Measurements from ENCODE around the gene PLAU.
"Not testable (repeated sequence)": the region's sequence is repeated elsewhere in the genome, so short reads cannot be mapped to it uniquely, and the experiment has no call there.

The PLAU gene

DNA sequence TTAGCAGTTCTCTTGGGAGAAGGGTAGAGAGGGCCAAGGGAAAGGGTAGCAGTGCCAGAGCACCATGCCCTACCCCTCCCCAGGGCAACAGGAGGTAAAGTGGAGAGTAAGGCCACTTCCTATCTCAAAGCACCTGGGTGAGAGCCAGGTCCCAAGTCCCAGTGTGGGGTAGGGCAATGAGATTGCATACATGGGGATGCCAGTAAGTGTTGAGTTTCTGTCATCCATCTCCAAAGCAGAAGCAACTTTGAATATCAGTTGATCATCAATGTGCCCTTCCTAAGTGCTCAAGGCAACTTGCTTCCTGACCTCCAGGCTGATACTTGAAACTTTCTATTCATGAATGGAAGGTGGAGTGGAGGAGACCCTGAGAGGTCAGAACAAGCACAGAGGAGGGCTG is 34.4 kb upstream of the PLAU start:
- in situ Hi-C loops (cut with MboI; ENCODE audit: low sequenced_read_pairs), result no loop called here

DNA sequence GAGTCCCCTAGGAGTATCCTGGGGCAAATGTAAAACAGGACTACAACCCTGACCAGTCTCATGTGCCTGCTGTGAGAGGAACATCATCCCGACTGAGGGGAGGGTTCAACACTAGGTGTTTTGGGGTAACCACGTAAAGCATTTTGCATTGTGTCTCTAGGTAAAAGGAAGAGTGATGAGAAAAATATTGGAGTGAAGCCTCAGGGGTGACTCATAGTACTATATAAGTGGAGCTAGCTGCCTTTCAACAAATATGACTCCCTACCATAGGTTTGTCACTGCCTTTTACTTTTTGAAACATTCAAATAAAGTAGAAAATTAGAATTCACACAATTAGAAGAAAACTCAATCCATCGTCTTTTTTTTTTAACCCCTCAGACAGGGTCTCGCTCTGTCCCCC is 34.0 kb upstream of the PLAU start:
- in situ Hi-C loops (cut with MboI; ENCODE audit: low sequenced_read_pairs), result no loop called here

DNA sequence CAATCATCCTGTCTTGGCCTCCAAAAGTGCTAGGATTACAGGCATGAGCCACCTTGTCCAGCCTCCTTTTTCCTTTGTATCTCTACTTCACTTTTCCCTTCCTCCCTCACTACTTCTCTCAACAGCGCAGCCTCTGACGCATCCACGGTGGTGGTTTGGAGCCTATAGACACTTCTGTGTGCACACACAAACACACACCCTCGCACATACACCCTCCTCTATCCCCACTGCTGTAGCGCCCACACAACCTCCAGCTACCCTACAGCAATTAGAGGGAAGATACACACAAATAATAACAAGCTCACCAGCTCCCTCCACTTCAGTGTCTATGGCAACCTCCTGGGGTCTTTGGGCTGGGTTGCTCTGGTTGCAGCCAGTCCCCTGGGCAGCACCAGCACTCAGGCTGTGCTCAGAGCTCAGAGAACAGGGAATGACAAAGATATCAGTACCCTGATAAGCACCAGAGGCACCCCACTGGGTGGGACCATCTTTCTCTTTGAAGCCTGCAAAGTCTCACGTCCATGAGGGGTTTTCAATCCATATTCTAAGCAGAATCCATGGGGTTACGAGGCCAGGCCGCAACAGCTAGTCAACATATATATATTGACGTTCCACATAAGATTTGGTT is 33.3 kb upstream of the PLAU start:
- in situ Hi-C loops (cut with MboI; ENCODE audit: low sequenced_read_pairs), result no loop called here

DNA sequence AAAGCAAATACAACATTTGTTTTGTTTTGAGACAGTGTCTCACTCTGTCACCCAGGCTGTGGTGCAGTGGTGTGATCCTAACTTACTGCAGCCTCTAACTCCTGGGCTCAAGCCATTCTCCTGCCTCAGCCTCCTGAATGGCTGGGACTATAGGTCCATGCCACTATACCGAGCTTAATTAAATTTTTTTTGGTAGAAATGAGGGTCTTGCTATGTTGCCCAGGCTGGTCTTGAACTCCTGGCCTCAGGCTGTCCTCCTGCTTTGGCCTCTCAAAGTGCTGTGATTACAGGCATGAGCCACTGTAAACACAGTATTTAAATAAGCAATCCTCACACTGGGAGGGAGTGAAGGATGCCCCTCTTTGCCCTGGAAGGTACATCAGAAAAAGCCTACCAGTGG is 32.6 kb upstream of the PLAU start:
- in situ Hi-C loops (cut with MboI; ENCODE audit: low sequenced_read_pairs), result no loop called here

DNA sequence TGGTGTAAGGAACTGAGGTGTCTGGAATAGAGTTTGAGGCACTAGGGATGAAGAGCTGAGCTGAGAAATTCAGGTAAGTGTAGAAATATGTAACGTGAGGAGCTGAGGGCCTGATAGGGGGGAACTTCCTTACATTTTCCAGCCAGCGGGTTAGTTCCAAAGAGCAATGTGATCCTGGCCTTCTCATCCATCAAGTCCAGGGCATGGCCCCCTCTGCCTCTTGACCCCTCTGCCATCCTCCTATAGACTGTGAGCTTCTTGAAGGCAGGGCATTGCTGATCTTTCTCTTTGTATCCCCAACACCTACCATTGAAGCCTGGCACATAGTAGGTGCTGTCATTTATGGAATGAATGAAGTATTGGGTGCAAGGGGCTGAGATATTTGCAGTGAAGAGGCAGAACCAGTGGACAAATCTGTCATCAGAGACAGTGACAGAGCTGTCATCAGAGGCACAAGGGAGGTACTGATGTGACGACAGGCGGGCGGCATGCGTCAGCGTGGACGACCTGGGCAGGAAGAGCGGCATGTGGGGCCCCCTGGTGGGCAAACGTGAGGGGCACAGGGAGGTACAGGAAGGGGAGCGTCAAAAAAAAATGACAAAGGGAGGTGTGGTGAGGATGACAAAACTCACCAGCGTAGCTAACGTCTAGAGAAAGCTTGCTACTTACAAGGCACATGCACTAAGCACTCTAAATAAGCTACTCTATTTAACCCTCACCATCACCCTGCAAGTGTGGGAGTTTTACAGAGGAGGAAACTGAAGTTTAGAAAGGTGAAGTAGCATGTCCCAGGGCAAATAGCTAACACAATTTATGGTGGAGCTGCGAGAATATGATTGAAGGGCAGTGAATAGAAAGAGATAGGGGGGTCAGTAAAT is 31.4 kb upstream of the PLAU start:
- in situ Hi-C loops (cut with MboI; ENCODE audit: low sequenced_read_pairs), result loop anchor here (5.0 to 10.0 kb wide), 2 partner anchors 58 to 205 kb away; no protein-coding TSS in a partner anchor

DNA sequence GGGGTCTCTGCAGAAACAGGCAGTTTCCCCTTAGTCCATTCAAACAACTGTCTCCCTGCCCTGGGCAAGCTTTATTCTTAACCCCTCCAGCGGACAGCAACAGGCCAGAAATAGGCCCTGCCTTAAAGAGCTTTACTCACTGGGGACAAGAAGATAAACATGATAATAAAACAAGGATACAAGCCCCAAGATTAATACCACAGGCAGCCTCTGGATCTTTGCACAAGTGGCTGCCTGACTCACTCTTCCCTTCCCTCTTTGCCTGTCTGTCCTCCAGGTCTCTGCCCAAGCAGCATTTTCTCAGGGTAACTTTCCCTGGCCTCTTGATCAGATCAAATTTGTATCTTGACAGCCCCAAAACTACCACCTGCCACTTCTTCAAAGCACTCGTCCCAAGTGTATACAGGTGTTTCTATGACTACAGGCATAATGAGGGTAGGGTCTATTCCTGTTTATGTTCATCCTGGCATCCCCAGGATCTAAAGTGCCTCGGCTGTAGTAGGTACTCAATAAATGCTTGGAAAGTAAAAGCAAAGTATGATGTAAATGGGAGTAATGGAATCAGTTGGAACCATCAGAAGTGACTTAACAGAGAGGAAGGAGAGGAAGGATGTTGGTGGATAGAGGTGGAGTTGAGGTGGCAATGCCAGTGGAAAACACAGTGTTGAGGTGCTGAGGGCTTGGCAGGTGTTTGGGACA is 29.6 kb upstream of the PLAU start:
- in situ Hi-C loops (cut with MboI; ENCODE audit: low sequenced_read_pairs), result loop anchor here (5.0 to 10.0 kb wide), 2 partner anchors 56 to 203 kb away; no protein-coding TSS in a partner anchor

DNA sequence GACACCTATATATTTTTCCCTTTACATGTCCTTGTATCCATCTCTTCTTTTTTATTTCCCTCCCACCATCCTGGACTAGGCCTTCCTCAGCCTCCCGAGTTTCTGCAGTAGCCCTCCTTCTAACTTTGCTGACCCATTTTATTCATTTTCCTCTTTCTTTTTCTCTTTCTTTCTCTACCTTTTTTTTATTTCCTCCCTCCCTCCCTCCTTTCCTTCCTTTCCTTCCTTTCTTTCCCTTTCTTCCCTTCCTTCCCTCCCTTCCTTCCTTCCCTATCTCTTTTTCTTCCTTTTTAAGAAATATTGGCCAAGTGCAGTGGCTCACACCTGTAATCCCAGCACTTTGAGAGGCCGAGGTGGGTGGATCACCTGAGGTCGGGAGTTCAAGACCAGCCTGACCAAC is 26.9 kb upstream of the PLAU start:
- in situ Hi-C loops (cut with MboI; ENCODE audit: low sequenced_read_pairs), result loop anchor here (5.0 to 10.0 kb wide), 2 partner anchors 53 to 201 kb away; no protein-coding TSS in a partner anchor

DNA sequence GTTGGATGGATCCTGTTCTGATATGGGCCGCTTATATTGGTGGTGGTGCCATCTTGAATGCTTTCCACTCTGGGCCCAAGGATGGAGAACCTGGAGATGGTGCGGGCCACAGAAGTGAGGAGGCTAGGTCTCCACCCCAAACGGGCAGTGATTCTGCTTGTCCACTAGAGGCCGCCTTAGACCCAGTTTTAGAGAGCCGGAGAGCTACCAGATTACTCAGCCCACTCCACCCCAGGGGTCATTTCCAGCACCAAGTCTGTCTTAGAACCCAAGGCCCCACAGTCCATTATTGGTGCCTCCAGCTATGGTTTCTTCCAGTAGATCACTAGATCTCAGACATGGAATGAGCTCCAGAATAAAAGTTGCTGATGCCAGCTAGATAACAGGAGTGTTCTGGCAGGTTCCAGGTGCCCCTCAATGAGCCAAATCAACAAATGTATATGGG is 24.8 kb upstream of the PLAU start:
- in situ Hi-C loops (cut with MboI; ENCODE audit: low sequenced_read_pairs), result loop anchor here (10.0 kb wide), 1 partner anchor 199 kb away; no protein-coding TSS in a partner anchor

DNA sequence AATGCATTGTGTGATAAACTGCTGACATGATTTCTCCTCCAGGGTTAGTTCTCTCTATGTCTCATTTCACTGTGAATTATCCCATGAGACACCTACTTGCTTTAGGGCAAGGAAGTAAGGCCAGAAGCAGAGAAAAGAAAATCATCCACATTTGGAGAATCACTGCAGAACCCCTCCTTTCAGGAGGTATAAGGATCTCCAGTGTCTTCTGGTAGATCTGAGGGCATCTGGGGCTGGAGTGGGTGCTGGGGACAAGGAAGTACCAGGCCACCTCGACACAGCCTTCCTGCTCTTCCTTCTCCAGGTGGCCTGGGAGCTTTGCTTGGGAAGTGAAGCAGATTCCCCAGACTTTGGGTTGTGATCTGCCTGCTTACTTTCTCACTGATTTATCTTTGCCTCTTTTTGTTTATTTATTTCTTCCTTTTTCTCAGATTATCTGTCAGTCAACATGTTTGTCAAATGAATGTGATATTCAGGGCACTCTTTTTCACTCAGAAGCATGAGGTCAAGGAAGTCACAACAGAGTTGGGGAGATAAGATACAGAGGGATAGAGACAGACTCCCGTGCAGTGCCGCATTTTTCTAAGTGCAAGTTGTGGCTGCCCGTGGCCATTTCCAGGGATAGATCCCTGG is 24.2 kb upstream of the PLAU start:
- in situ Hi-C loops (cut with MboI; ENCODE audit: low sequenced_read_pairs), result loop anchor here (10.0 kb wide), 1 partner anchor 198 kb away; no protein-coding TSS in a partner anchor

DNA sequence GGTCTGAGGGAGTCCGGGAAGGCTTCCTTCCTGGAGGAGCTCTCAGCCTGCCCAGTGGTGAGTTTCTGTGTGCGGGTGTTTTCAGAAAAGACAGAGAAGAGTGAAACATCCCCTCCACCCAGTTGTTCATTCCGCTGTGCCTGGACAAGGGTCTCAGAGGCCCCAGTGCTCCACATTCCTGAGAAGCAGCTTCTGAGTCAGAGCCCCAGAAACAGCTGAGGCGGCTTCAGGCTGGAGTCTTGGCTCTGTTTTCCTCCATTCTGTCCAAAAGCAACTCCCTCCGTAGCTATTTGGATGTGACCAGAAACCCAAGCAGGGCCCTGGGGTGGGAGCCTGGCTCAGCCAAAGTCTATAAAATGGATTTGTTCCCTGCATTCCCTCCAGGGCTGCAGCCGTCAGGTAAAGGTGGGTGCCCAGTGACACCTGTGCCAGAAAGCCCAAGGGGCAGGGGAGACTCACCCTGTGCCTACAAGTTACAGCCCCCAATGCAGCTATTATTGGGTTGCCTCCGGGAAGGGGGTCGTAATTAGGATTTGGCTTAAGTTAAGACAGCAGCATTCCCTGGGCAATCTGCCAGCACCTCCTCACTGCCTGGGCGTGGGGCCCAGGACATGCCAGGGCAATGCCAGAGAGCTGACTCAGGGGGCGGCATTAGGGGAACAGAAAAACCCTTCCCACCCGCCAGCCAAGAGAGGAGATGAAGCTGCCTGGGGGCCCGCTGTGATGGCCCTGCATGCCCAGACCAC is 23.5 kb upstream of the PLAU start:
- in situ Hi-C loops (cut with MboI; ENCODE audit: low sequenced_read_pairs), result loop anchor here (10.0 kb wide), 1 partner anchor 197 kb away; no protein-coding TSS in a partner anchor

DNA sequence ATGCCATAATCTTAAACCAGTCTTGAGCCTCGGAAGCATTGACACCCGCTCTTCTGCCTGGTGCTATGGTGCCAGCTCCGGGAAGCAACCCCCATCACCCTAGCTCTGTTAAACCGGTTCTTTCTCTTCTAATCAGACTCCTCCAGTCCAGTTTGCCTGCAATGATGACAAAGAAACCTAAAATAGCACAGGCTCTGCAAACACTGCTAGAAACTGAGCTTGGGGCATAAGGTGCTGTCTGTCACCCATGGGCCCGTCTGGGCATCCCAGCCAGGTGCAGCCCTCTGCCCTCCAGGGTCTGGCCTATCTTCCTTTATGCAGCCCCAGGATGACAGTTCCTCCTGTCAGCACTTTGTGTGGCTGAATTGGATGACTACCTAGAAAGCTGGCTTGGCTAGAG is 22.4 kb upstream of the PLAU start:
- in situ Hi-C loops (cut with MboI; ENCODE audit: low sequenced_read_pairs), result loop anchor here (10.0 kb wide), 1 partner anchor 196 kb away; no protein-coding TSS in a partner anchor

DNA sequence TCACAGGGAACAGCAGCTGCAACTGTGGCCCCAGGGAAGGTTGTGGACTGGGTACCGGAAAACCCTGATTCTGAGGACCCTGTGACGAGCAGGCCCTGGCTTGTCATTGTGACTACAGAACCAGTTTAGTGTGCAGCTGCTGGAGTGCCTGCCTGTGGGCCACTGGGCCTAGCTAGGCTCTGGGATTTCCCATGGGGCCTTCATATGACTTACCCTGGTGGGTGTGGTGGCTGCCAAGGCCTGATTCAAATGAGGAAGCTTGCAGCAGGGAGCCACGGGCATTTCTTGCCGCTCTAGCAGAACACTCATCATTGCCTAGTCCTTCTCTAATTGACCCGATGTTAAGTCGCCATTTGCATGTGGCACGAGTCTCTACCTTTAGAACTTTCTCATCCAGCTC is 21.9 kb upstream of the PLAU start:
- in situ Hi-C loops (cut with MboI; ENCODE audit: low sequenced_read_pairs), result loop anchor here (10.0 kb wide), 1 partner anchor 196 kb away; no protein-coding TSS in a partner anchor

DNA sequence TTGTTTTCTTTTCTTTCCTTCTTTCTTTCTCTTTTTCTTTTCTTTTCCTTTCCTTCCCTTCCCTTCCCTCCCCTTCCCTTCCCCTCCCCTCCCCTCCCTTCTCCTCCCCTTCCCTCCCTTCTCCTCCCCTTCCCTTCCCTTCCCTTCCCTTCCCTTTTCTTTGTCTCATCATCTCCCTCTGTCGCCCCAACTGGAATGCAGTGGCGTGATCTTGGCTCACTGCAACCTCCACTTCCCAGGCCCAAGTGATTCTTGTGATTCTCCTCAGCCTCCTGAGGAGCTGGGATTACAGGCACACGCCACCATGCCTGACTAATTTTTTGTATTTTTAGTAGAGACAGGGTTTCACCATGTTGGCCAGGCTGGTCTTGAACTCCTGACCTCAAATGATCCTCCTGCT is 21.5 kb upstream of the PLAU start:
- in situ Hi-C loops (cut with MboI; ENCODE audit: low sequenced_read_pairs), result loop anchor here (10.0 kb wide), 1 partner anchor 195 kb away; no protein-coding TSS in a partner anchor

DNA sequence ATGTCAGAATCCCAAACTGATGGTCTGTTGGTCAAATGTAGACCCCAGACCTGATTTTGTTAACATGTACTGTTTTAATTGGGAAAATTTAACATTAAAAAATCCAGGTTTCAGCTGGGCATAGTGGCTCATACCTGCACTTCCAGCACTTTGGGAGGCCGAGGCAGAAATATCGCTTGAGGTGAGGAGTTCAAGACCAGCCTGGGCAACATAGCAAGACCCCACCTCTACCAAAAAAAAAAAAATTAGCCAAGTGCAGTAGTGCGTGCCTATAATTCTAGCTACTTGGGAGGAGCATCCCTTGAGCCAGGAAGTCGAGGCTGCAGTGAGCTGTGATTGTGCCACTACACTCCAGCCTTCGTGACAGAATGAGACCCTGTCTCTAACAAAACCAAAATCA is 20.7 kb upstream of the PLAU start:
- in situ Hi-C loops (cut with MboI; ENCODE audit: low sequenced_read_pairs), result no loop called here

DNA sequence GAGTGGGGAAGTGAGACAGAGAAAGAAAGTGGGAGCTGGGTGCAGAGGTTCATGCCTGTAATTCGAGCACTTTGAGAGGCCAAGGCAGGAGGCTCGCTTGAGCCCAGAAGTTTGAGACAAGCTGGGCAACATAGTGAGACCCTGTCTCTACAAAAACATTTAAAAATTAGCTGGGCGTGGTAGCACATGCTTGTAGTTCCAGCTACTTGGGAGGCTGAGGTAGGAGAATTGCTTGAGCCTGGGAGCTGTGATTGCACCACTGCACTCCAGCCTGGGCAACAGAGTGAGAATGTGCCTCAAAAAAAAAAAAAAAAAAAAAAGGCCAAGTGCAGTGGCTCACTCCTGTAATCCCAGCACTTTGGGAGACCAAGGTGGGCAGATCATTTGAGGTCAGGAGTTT is 20.1 kb upstream of the PLAU start:
- in situ Hi-C loops (cut with MboI; ENCODE audit: low sequenced_read_pairs), result not testable (repeated sequence)

DNA sequence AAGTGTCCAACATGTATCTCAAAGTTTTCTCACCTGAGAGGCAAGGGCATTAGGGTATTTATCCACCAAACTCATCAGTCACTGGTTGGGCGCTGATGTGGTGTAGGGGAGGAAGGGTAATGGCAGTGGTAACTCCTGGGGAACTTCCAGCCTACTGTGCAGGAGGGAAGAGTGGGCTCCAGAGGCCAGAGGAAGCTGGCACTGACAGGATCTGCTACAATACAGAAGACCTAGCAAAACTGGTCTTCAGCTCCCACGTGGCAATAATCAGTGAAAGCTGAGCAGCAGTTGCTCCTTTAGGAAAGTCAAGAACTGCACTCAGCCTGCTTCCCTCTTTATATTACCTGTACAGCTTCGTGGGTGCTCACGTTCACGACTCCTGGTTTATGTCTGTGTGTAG is 19.4 kb upstream of the PLAU start:
- in situ Hi-C loops (cut with MboI; ENCODE audit: low sequenced_read_pairs), result no loop called here

DNA sequence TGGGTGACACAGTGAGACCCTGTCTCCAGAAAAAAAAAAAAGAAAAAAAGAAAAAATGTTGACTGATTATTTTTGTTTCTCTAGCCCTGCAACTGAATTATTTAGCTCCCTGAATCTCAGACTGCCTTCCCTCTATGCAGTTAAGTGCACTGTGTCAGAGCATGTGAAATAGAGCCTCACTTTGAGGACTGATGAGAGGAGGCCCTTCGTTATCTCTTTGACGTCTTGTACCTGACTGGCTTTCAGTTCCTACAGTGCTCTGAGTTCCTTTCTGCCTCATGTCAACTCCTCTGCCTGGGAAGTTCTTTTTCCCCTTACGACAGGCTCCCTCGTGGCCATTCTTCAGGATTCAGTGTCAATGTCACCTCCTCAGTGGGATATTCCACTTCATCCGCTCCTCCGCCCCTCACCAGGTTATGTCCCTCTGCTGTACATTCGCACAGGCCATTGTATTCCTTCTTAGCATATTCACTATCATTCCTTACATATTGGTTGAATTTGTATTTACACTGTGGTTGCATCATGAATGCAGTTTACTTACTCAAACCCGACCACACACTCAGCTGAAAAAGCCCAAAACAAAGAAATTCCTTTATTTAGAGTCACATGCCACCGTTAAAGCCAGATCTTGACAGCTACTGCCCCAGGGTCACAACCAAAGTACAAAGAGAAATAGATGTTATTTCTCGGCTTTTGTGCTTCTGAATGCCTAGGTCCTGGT is 18.5 kb upstream of the PLAU start:
- in situ Hi-C loops (cut with MboI; ENCODE audit: low sequenced_read_pairs), result no loop called here

DNA sequence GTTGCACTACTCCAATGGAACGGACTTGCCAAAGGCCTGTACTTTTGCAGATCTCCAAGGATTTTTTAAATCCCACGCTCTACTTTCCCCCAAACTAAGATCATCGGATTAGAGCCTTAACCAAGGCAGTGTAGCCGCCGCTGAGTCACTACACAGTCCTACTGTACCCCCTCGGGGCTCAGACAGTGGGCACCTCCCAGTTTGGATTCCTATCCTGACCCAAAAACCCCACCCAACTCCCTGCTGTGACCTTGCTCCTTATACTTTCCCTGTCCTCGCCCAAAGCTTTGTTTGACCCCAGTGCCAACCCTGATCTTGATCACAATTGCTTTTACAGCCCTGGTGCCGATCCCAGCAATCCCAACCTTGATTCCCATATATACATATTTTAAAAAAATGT is 17.5 kb upstream of the PLAU start:
- in situ Hi-C loops (cut with MboI; ENCODE audit: low sequenced_read_pairs), result no loop called here

DNA sequence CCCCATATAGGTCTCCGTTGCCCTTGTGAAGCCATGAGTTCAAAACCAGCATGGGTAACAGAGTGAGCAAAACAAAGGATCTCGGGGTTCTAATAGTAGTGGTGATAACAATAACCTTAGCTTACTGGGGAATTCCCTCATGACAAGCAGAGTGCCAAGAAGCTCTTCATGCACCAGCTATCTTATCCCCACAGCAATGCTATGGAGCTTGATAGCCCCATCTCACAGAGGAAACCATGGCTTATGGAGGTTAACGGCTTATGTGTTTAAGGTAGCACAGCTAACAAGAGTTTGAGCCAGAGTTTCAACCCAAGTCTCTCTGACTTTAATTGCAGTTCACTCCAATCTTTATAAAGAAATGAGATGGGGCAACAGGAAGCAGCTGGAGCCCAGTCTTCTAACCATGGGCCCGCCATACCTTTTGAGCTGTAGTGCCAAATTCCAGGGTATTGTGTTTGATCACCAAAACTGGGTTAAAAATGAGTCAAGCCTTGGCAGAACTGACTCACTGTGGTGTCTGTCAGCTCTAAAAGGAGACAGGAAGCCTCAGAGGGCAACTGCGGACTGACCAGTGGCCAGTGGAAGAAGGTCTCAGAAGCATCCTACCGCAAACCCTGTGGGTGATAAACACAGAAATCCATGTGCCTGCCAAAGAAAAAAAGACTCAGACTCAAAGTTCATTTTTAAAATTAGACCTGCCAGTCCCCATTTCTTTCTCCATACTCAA is 16.5 kb upstream of the PLAU start:
- in situ Hi-C loops (cut with MboI; ENCODE audit: low sequenced_read_pairs), result no loop called here

All from HL-60/S4 treated with phorbol 12-myristate 13-acetate at 8.2 ng/mL for 4 days and 3 days (cell line).